Heart left ventricle (tissue), 13 donors: Measurements from ENCODE around the gene POU5F1.

Experiments
- CTCF ChIP-seq, 12 donors: fragments of 200-600 bp; sonication (generic) in 4 of 12; IDR thresholded peaks; one replicate each; pipeline versions ENCODE4 v1.5.0 to v1.8.0; 2018 to 2022; ENCODE audit warnings: antibody characterized with exemption in 12 of 12, mild to moderate bottlenecking in 5 of 12
- POLR2A ChIP-seq, 2 donors: fragments of 450-650 bp; IDR thresholded peaks; one replicate each; pipeline ENCODE4 v1.6.1; 2017; ENCODE audit warnings: antibody characterized with exemption in 2 of 2, mild to moderate bottlenecking in 2 of 2, moderate library complexity in 2 of 2
- donor health status: ischemic (EF 13 %, LVEDD 7.1; RV severe dilation, severe dysfunction).
- donor health status: DM: no; HTN: yes; CAD: no.
- donor health status: DM: no; HTN: no; CAD: no.
- donor health status: ischemic (EF 25% LVEDD 6.9; RV normal size, moderate dysfunction).
- donor health status: ischemic (EF 25% LVEDD 5.7; RV mildly dilated, moderate dysfunction).
- donor health status: ischemic (EF 35%, LVEDD 5.7; RV mildly dilated, moderate dysfunction).
- donor health status: nonischemic (EF 11% LVEDD 7.7; RV severe dilation, severe dysfunction).
- donor health status: DM: yes; HTN: yes; CAD: no.
- donor health status: PGD.
- donor health status: ischemic (EF 29% LVEDD 5.4; RV normal size, mild dysfunction).
- donor health status: nonischemic (EF 23%, LVEDD 6.1; RV moderate dilation, normal function).

- no peak for TF ChIP-seq POLR2A (IDR thresholded peaks at IDR 0.05)
- no peak for TF ChIP-seq CTCF (IDR thresholded peaks at IDR 0.05)
These were observed 16.0 kb downstream of the POU5F1 start for GRCh38 chr6:31154436-31154835.
